Measurements from ENCODE around the gene ZBTB46. TPM values are rescaled to one million over a fixed set of nuclear protein-coding genes. Genes with fewer than 3 reads are reported as not detected.
"Not testable (repeated sequence)": the region's sequence is repeated elsewhere in the genome, so short reads cannot be mapped to it uniquely, and the experiment has no call there.

The ZBTB46 gene
- total RNA-seq, 2 donors from 2014 or later = 9.3 to 9.9 TPM

- Histone ChIP-seq H3K27ac (no peak overlapping the region), H3K4me3 (no peak overlapping the region), H3K9me3 (no peaks in the 10 kb centered on the region), H3K36me3 (no peaks in the 10 kb centered on the region), H3K27me3 (replicated peaks; ENCODE audit: insufficient read depth) (no peaks in the 10 kb centered on the region), H3K4me1 (ENCODE audit: control insufficient read depth in 1 of 2, low read depth in 2 of 2) (no peaks in the 10 kb centered on the region)
- TF ChIP-seq CTCF (IDR thresholded peaks at IDR 0.05) = no peak
- ATAC-seq (ENCODE audit: insufficient number of reproducible peaks, low FRiP score, low read depth) = no peak
- DNase-seq (ENCODE audit: low spot score) = no peak
Measured at GRCh38 chr20:63804308-63804636, 26.8 kb downstream of the ZBTB46 start.

- Histone ChIP-seq H3K4me3 (no peak overlapping the region), H3K9me3 (no peaks in the 10 kb centered on the region), H3K27me3 (replicated peaks; ENCODE audit: insufficient read depth) (no peaks in the 10 kb centered on the region), H3K36me3 (no peaks in the 10 kb centered on the region), H3K4me1 (ENCODE audit: control insufficient read depth in 1 of 2, low read depth in 2 of 2) (no peaks in the 10 kb centered on the region), H3K27ac (no peak overlapping the region)
- no peak for TF ChIP-seq CTCF (IDR thresholded peaks at IDR 0.05)
- no peak for DNase-seq (ENCODE audit: low spot score)
- ATAC-seq (ENCODE audit: insufficient number of reproducible peaks, low FRiP score, low read depth) = no peak
Measured at GRCh38 chr20:63802469-63803240, 28.4 kb downstream of the ZBTB46 start.

GRCh38 chr20:63801174-63801573 lies 29.9 kb downstream of the ZBTB46 start:
- H3K4me1 ChIP-seq (ENCODE audit: control insufficient read depth in 1 of 2, low read depth in 2 of 2); ATAC-seq (ENCODE audit: insufficient number of reproducible peaks, low FRiP score, low read depth); H3K27me3 ChIP-seq (replicated peaks; ENCODE audit: insufficient read depth); H3K4me3 ChIP-seq; DNase-seq (ENCODE audit: low spot score); H3K27ac ChIP-seq; H3K9me3 ChIP-seq; H3K36me3 ChIP-seq: not testable (repeated sequence)

- H3K36me3 ChIP-seq; ATAC-seq (ENCODE audit: insufficient number of reproducible peaks, low FRiP score, low read depth); H3K9me3 ChIP-seq; DNase-seq (ENCODE audit: low spot score); H3K27me3 ChIP-seq (replicated peaks; ENCODE audit: insufficient read depth); H3K27ac ChIP-seq; H3K4me1 ChIP-seq (ENCODE audit: control insufficient read depth in 1 of 2, low read depth in 2 of 2); H3K4me3 ChIP-seq: not testable (repeated sequence)
Measured at GRCh38 chr20:63800411-63800810, 30.7 kb downstream of the ZBTB46 start.

GRCh38 chr20:63799127-63799526 lies 31.9 kb downstream of the ZBTB46 start:
- H3K27me3 ChIP-seq (replicated peaks; ENCODE audit: insufficient read depth); H3K4me3 ChIP-seq; DNase-seq (ENCODE audit: low spot score); H3K4me1 ChIP-seq (ENCODE audit: control insufficient read depth in 1 of 2, low read depth in 2 of 2); H3K36me3 ChIP-seq; H3K9me3 ChIP-seq; ATAC-seq (ENCODE audit: insufficient number of reproducible peaks, low FRiP score, low read depth); H3K27ac ChIP-seq: not testable (repeated sequence)

- H3K4me1 ChIP-seq (ENCODE audit: control insufficient read depth in 1 of 2, low read depth in 2 of 2); H3K27ac ChIP-seq; H3K9me3 ChIP-seq; DNase-seq (ENCODE audit: low spot score); ATAC-seq (ENCODE audit: insufficient number of reproducible peaks, low FRiP score, low read depth); H3K36me3 ChIP-seq; H3K4me3 ChIP-seq; H3K27me3 ChIP-seq (replicated peaks; ENCODE audit: insufficient read depth): not testable (repeated sequence)
Measured at GRCh38 chr20:63797175-63797574, 33.9 kb downstream of the ZBTB46 start.

GRCh38 chr20:63795178-63795830 lies 35.8 kb downstream of the ZBTB46 start:
- no peaks in the 10 kb centered on the region for H3K36me3 ChIP-seq
- DNase-seq (ENCODE audit: low spot score) (no peak), ATAC-seq (ENCODE audit: insufficient number of reproducible peaks, low FRiP score, low read depth) (no peak)
- H3K27ac ChIP-seq = no peak overlapping the region
- no peak for TF ChIP-seq CTCF (IDR thresholded peaks at IDR 0.05)
- no peaks in the 10 kb centered on the region for H3K27me3 ChIP-seq (replicated peaks; ENCODE audit: insufficient read depth)
- no peak overlapping the region for H3K4me3 ChIP-seq
- no peaks in the 10 kb centered on the region for H3K9me3 ChIP-seq
- no peaks in the 10 kb centered on the region for H3K4me1 ChIP-seq (ENCODE audit: control insufficient read depth in 1 of 2, low read depth in 2 of 2)
